GM12874 (cell line): ENCODE measurements around the gene NRXN2.

Experiments used
- CTCF ChIP-seq: IDR thresholded peaks from 2 replicates; pipeline ENCODE4 v1.5.1; 2011; ENCODE audit warnings: low read depth, mild to moderate bottlenecking, control low read depth, low read length, moderate library complexity; ENCODE audit not compliant: insufficient read depth

Gene NRXN2

GRCh38 chr11:64644647-64645275 lies 78.2 kb downstream of the NRXN2 start:
- peak; percentile 24; the same call in 1 of the 2 replicates for TF ChIP-seq CTCF

- no peak for TF ChIP-seq CTCF
Observed at GRCh38 chr11:64643920-64644646, 78.9 kb downstream of the NRXN2 start.

GRCh38 chr11:64643256-64643881 lies 79.6 kb downstream of the NRXN2 start:
- TF ChIP-seq CTCF, result no peak

- TF ChIP-seq CTCF, result no peak
Observed at GRCh38 chr11:64642871-64643255, 80.1 kb downstream of the NRXN2 start.

GRCh38 chr11:64642418-64642735 lies 80.6 kb downstream of the NRXN2 start:
- no peak for TF ChIP-seq CTCF

- no peak for TF ChIP-seq CTCF
Observed at GRCh38 chr11:64641596-64642417, 81.2 kb downstream of the NRXN2 start.

GRCh38 chr11:64639885-64640284 lies 83.1 kb downstream of the NRXN2 start:
- no peak for TF ChIP-seq CTCF
